Measurements from ENCODE around the gene KCNK2. TPM values are rescaled to one million over a fixed set of nuclear protein-coding genes. Genes with fewer than 3 reads are reported as not detected.

The KCNK2 gene
- total and polyA plus RNA-seq, 2 of the 4 experiments (the other 2 are of a cell fraction) = 45.9 to 86.9 TPM

DNA sequence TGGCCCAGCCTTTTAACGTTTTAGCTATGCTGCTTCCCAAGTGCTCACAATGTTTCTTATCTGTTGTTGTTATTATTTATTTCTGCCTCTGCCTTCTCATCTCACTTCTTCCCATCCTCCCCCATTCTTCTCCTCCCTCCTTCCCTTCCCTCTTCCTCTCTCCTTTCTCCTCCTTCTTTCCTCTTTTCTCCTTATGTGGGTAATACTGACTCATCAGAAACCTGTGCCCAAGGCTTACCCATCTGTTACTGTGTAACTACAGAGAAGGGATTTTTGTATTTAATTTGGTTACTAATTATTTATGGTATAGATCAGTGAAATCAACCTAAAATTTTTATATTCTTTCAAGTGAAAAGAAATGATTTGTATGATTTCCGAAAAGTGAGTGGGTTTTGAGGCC, 120.3 kb downstream of the KCNK2 start:
- Histone ChIP-seq H2AFZ (replicated peaks; ENCODE audit: low read length, poor library complexity) (no peak overlapping the region), H2BK5ac (ENCODE audit: low read depth, low read length, poor library complexity, severe bottlenecking) (no peak overlapping the region), H3K4me3 (ENCODE audit: insufficient read depth, low read depth, low read length) (no peak overlapping the region), H2BK15ac (ENCODE audit: low read depth, low read length) (no peak overlapping the region), H3K4me1 (ENCODE audit: control insufficient read depth, insufficient read depth, low read length) (no peaks in the 10 kb centered on the region), H2BK120ac (ENCODE audit: low read depth, low read length) (no peak overlapping the region), H4K91ac (ENCODE audit: insufficient read depth, low read depth, low read length) (no peak overlapping the region), H3K9me1 (ENCODE audit: insufficient read depth, low read length) (no peaks in the 10 kb centered on the region), H3K36me3 (ENCODE audit: control insufficient read depth, insufficient read depth, low read length) (no peaks in the 10 kb centered on the region), H3K4me2 (ENCODE audit: low read depth, low read length) (no peak overlapping the region), H2AK9ac (replicated peaks; ENCODE audit: low read depth, low read length, poor library complexity) (no peak overlapping the region), H3K4ac (ENCODE audit: low read depth, low read length) (no peak overlapping the region), H4K5ac (ENCODE audit: low read depth, low read length) (no peak overlapping the region), H3K79me1 (ENCODE audit: low read depth in 1 of 2, low read length in 2 of 2) (no peaks in the 10 kb centered on the region), H3K9me3 (ENCODE audit: control insufficient read depth, insufficient read depth, low read length) (no peaks in the 10 kb centered on the region), H3K56ac (ENCODE audit: extremely low read depth, insufficient read depth, low read length) (no peak overlapping the region), H3K27me3 (ENCODE audit: control insufficient read depth, insufficient read depth, low read length) (no peaks in the 10 kb centered on the region), H2BK20ac (ENCODE audit: low read depth, low read length) (no peak overlapping the region), H2AK5ac (ENCODE audit: low read depth, low read length) (no peak overlapping the region), H3K9ac (ENCODE audit: low read depth, low read length) (no peak overlapping the region), H3K18ac (ENCODE audit: low read depth, low read length) (no peak overlapping the region), H4K20me1 (ENCODE audit: insufficient read depth, low read length) (no peaks in the 10 kb centered on the region), H3K14ac (replicated peaks; ENCODE audit: low read depth, low read length) (no peak overlapping the region), H3K27ac (ENCODE audit: insufficient read depth, low read length) (no peak overlapping the region), H4K8ac (ENCODE audit: low read depth in 2 of 2, low read length in 2 of 2) (no peak overlapping the region), H3K23ac (ENCODE audit: low read depth, low read length) (no peak overlapping the region)
- no peak for ATAC-seq (ENCODE audit: low read depth)
- intact Hi-C loops (cut with micrococcal nuclease) (no loop called here), dilution Hi-C loops (cut with HindIII; ENCODE audit: low sequenced_read_pairs, unreplicated experiment) (no loop called here), in situ Hi-C loops (cut with MboI; ENCODE audit: low sequenced_read_pairs) (no loop called here)
- TF ChIP-seq RCOR1 (IDR thresholded peaks at IDR 0.05; ENCODE audit: insufficient replicate concordance, low read length) (no peak), MXI1 (IDR thresholded peaks at IDR 0.05; ENCODE audit: borderline replicate concordance, low read depth, low read length) (no peak), CHD1 (IDR thresholded peaks at IDR 0.05; ENCODE audit: low read depth, low read length) (no peak), FOS (IDR thresholded peaks at IDR 0.05; ENCODE audit: low read depth, low read length) (no peak), POLR2A (IDR thresholded peaks at IDR 0.05; ENCODE audit: low read depth, low read length) (no peak), NFE2L2 (IDR thresholded peaks at IDR 0.05; ENCODE audit: low read depth, low read length) (no peak), SMC3 (IDR thresholded peaks at IDR 0.05; ENCODE audit: low read depth, low read length) (no peak), BHLHE40 (IDR thresholded peaks at IDR 0.05; ENCODE audit: low read depth, low read length) (no peak)
- TF ChIP-seq, protein P1, sequence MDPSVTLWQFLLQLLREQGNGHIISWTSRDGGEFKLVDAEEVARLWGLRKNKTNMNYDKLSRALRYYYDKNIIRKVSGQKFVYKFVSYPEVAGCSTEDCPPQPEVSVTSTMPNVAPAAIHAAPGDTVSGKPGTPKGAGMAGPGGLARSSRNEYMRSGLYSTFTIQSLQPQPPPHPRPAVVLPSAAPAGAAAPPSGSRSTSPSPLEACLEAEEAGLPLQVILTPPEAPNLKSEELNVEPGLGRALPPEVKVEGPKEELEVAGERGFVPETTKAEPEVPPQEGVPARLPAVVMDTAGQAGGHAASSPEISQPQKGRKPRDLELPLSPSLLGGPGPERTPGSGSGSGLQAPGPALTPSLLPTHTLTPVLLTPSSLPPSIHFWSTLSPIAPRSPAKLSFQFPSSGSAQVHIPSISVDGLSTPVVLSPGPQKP (IDR thresholded peaks at IDR 0.05; ENCODE audit: borderline replicate concordance, low read depth, low read length) = no peak
- ChIA-PET CTCF (no interaction called here), POLR2A (ENCODE audit: unreplicated experiment) (no interaction called here)
- no peak for DNase-seq
- no CpG with 5 or more reads among the region's 2 CpGs for WGBS, 2 experiments (ENCODE audit: extremely low coverage in 2 of 2, insufficient read length in 1 of 2)
- BruUV-seq (replicated peaks) = no TSS peak
